ENCODE data around the gene RNF168. TPM values are rescaled to one million over a fixed set of nuclear protein-coding genes. Genes with fewer than 3 reads are reported as not detected.
A peak's percentile ranks its signal among the peaks of the same experiment; 100 is the strongest.
"Not testable (repeated sequence)": the region's sequence is repeated elsewhere in the genome, so short reads cannot be mapped to it uniquely, and the experiment has no call there.

RNF168 gene
- total RNA-seq, 1 experiment from 2014 or later, result 18.9 TPM

GRCh38 chr3:196524527-196524926, 21.0 kb upstream of the RNF168 start:
- no peak overlapping the region for H3K27ac Mint-ChIP-seq (ENCODE audit: unreplicated experiment)
- H3K9me3 Mint-ChIP-seq (ENCODE audit: unreplicated experiment), result peaks cover 24% of the 10 kb centered on the region
- Histone ChIP-seq H3K4me1 (no peaks in the 10 kb centered on the region), H3K9me3 (peaks cover 16% of the 10 kb centered on the region), H3K36me3 (ENCODE audit: control insufficient read depth, insufficient read depth, low read length) (no peaks in the 10 kb centered on the region), H3K27me3 (replicated peaks; ENCODE audit: control insufficient read depth, insufficient read depth, low read length) (no peaks in the 10 kb centered on the region), H3K4me3 (ENCODE audit: low read depth, low read length) (no peak overlapping the region)
- intact Hi-C loops (cut with micrococcal nuclease; ENCODE audit: unreplicated experiment), result no loop called here
- TF ChIP-seq CTCF (IDR thresholded peaks at IDR 0.05; ENCODE audit: insufficient read depth in 1 of 2, low read depth in 1 of 2, low read length in 1 of 2, severe bottlenecking in 1 of 2, unreplicated experiment in 1 of 2), result no peak
- CTCF ChIA-PET, result no interaction called here
- H3K4me3 Mint-ChIP-seq (ENCODE audit: unreplicated experiment), result no peak overlapping the region
- no peak for DNase-seq
- H3K27me3 Mint-ChIP-seq (ENCODE audit: insufficient read depth, unreplicated experiment), result no peaks in the 10 kb centered on the region
- H3K4me1 Mint-ChIP-seq (ENCODE audit: low read depth, unreplicated experiment), result no peaks in the 10 kb centered on the region
- BruUV-seq (replicated peaks), result no TSS peak
- H3K36me3 Mint-ChIP-seq (ENCODE audit: insufficient read depth, unreplicated experiment), result no peaks in the 10 kb centered on the region
- POLR2A ChIA-PET, result no interaction called here

GRCh38 chr3:196523841-196524240, 20.3 kb upstream of the RNF168 start:
- intact Hi-C loops (cut with micrococcal nuclease; ENCODE audit: unreplicated experiment), result no loop called here
- Histone ChIP-seq H3K9me3 (peaks cover 22% of the 10 kb centered on the region), H3K36me3 (ENCODE audit: control insufficient read depth, insufficient read depth, low read length) (no peaks in the 10 kb centered on the region), H3K4me1 (no peaks in the 10 kb centered on the region), H3K27me3 (replicated peaks; ENCODE audit: control insufficient read depth, insufficient read depth, low read length) (no peaks in the 10 kb centered on the region), H3K4me3 (ENCODE audit: low read depth, low read length) (no peak overlapping the region)
- no peak for TF ChIP-seq CTCF (IDR thresholded peaks at IDR 0.05; ENCODE audit: insufficient read depth in 1 of 2, low read depth in 1 of 2, low read length in 1 of 2, severe bottlenecking in 1 of 2, unreplicated experiment in 1 of 2)
- ChIA-PET POLR2A (no interaction called here), CTCF (no interaction called here)
- H3K36me3 Mint-ChIP-seq (ENCODE audit: insufficient read depth, unreplicated experiment), result no peaks in the 10 kb centered on the region
- peaks cover 31% of the 10 kb centered on the region for H3K9me3 Mint-ChIP-seq (ENCODE audit: unreplicated experiment)
- H3K4me3 Mint-ChIP-seq (ENCODE audit: unreplicated experiment), result no peak overlapping the region
- H3K27ac Mint-ChIP-seq (ENCODE audit: unreplicated experiment), result no peak overlapping the region
- no TSS peak for BruUV-seq (replicated peaks)
- no peak for DNase-seq
- no peaks in the 10 kb centered on the region for H3K27me3 Mint-ChIP-seq (ENCODE audit: insufficient read depth, unreplicated experiment)
- no peaks in the 10 kb centered on the region for H3K4me1 Mint-ChIP-seq (ENCODE audit: low read depth, unreplicated experiment)

- H3K9me3 Mint-ChIP-seq (ENCODE audit: unreplicated experiment), result peaks cover 34% of the 10 kb centered on the region
- POLR2A ChIA-PET; H3K27ac Mint-ChIP-seq (ENCODE audit: unreplicated experiment); H3K4me1 Mint-ChIP-seq (ENCODE audit: low read depth, unreplicated experiment); BruUV-seq (replicated peaks); H3K36me3 Mint-ChIP-seq (ENCODE audit: insufficient read depth, unreplicated experiment); H3K27me3 Mint-ChIP-seq (ENCODE audit: insufficient read depth, unreplicated experiment); H3K4me3 Mint-ChIP-seq (ENCODE audit: unreplicated experiment); DNase-seq; H3K36me3 ChIP-seq (ENCODE audit: control insufficient read depth, insufficient read depth, low read length); H3K4me1 ChIP-seq; intact Hi-C loops (cut with micrococcal nuclease; ENCODE audit: unreplicated experiment); H3K27me3 ChIP-seq (replicated peaks; ENCODE audit: control insufficient read depth, insufficient read depth, low read length); H3K4me3 ChIP-seq (ENCODE audit: low read depth, low read length): not testable (repeated sequence)
- CTCF ChIA-PET, result interaction anchor here (0.6 kb wide), 1 partner anchor 9 kb away, joined by 5 read pairs; no protein-coding TSS in a partner anchor
- H3K9me3 ChIP-seq, result peaks cover 36% of the 10 kb centered on the region
Observed at GRCh38 chr3:196521291-196521690, 17.7 kb upstream of the RNF168 start.

- ChIA-PET CTCF (no interaction called here), POLR2A (no interaction called here)
- H3K36me3 ChIP-seq (ENCODE audit: control insufficient read depth, insufficient read depth, low read length), result no peaks in the 10 kb centered on the region
- DNase-seq, result peak in 1 of 2 experiments; percentile 63
- no peaks in the 10 kb centered on the region for H3K27me3 ChIP-seq (replicated peaks; ENCODE audit: control insufficient read depth, insufficient read depth, low read length)
- H3K9me3 Mint-ChIP-seq (ENCODE audit: unreplicated experiment), result peaks cover 48% of the 10 kb centered on the region
- no peak overlapping the region for H3K27ac Mint-ChIP-seq (ENCODE audit: unreplicated experiment)
- H3K36me3 Mint-ChIP-seq (ENCODE audit: insufficient read depth, unreplicated experiment), result no peaks in the 10 kb centered on the region
- BruUV-seq (replicated peaks), result no TSS peak
- H3K4me3 ChIP-seq (ENCODE audit: low read depth, low read length), result no peak overlapping the region
- no peak overlapping the region for H3K4me3 Mint-ChIP-seq (ENCODE audit: unreplicated experiment)
- peaks cover 38% of the 10 kb centered on the region for H3K9me3 ChIP-seq
- TF ChIP-seq CTCF (IDR thresholded peaks at IDR 0.05; ENCODE audit: insufficient read depth in 1 of 2, low read depth in 1 of 2, low read length in 1 of 2, severe bottlenecking in 1 of 2, unreplicated experiment in 1 of 2), result no peak
- intact Hi-C loops (cut with micrococcal nuclease; ENCODE audit: unreplicated experiment), result loop anchor here (1.0 kb wide), 1 partner anchor 266 kb away; no protein-coding TSS in a partner anchor
- H3K27me3 Mint-ChIP-seq (ENCODE audit: insufficient read depth, unreplicated experiment), result no peaks in the 10 kb centered on the region
- no peaks in the 10 kb centered on the region for H3K4me1 ChIP-seq
- no peaks in the 10 kb centered on the region for H3K4me1 Mint-ChIP-seq (ENCODE audit: low read depth, unreplicated experiment)
Observed at GRCh38 chr3:196519718-196520082, 16.1 kb upstream of the RNF168 start.
